Ishikawa (cell line): ENCODE results near the gene TAF1A.

ENCODE experiments used
- CEBPB ChIP-seq: IDR thresholded peaks from 2 replicates; pipeline ENCODE4 v1.6.1; 2012
- CREB1 ChIP-seq: IDR thresholded peaks from 2 replicates; pipeline ENCODE4 v1.6.1; 2012; ENCODE audit warnings: low read depth
- EGR1 ChIP-seq: IDR thresholded peaks from 2 replicates; pipeline ENCODE4 v1.6.1; 2012
- EP300 ChIP-seq: IDR thresholded peaks from 2 replicates; pipeline ENCODE4 v1.6.1; 2012; ENCODE audit warnings: borderline replicate concordance
- FOXM1 ChIP-seq: IDR thresholded peaks from 2 replicates; pipeline ENCODE4 v1.6.1; 2012; ENCODE audit warnings: low read depth, borderline replicate concordance
- MAX ChIP-seq: IDR thresholded peaks from 2 replicates; pipeline ENCODE4 v1.6.1; 2012
- RAD21 ChIP-seq: IDR thresholded peaks from 2 replicates; pipeline ENCODE4 v1.6.1; 2012; ENCODE audit warnings: low read depth
- REST ChIP-seq: IDR thresholded peaks from 2 replicates; pipeline ENCODE4 v1.6.1; 2012; ENCODE audit warnings: low read depth, mild to moderate bottlenecking
- TAF1 ChIP-seq: IDR thresholded peaks from 2 replicates; pipeline ENCODE4 v1.6.1; 2012; ENCODE audit warnings: low read depth, mild to moderate bottlenecking
- YY1 ChIP-seq: IDR thresholded peaks from 2 replicates; pipeline ENCODE4 v1.6.1; 2012; ENCODE audit warnings: low read depth
- ZBTB7A ChIP-seq: IDR thresholded peaks from 2 replicates; pipeline ENCODE4 v1.6.1; 2012; ENCODE audit warnings: low read depth

GRCh38 chr1:222539951-222540597 lies 49.7 kb downstream of the TAF1A start:
- TF ChIP-seq ZBTB7A, result no peak
- TF ChIP-seq REST, result no peak
- TF ChIP-seq MAX, result no peak
- TF ChIP-seq CEBPB, result no peak
- TF ChIP-seq EP300, result no peak
- no peak for TF ChIP-seq RAD21
- no peak for TF ChIP-seq EGR1
- no peak for TF ChIP-seq TAF1
- no peak for TF ChIP-seq FOXM1
- no peak for TF ChIP-seq YY1
- no peak for TF ChIP-seq CREB1
